ENCODE data around the gene SSH2.
"Not testable (repeated sequence)": the region's sequence is repeated elsewhere in the genome, so short reads cannot be mapped to it uniquely, and the experiment has no call there.

The SSH2 gene

DNA sequence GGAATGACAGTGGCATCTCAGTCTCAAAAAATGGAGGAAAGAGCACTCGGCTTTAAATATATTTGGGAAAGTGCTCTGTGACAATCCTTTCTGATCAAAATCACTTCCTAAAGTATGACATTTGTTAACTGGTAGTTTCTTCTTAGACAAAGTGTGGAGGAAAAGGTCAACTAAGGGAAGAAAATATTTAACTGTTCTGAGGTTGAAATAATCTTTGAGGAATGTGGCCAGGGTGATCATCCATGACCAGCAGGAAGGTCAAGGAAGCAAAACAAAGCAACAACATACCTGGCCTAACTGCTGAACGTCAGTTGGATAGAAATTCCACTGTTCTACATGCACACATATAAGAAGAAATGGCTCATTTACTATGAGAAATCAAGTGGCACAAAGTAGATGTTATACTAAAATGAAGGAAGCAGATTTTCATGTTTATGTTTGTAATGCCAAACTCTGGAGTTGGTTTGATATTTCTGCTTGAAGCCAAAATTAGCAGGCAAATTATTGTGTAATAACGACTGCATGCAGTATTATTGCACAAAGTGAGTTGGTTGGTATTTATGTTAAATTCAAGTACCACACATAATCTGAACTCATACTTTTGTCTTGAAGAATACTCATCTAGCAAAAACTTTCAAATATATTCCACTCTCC, 220.0 kb downstream of the SSH2 start:
- DNase-seq (ENCODE audit: low spot score), result no peak

DNA sequence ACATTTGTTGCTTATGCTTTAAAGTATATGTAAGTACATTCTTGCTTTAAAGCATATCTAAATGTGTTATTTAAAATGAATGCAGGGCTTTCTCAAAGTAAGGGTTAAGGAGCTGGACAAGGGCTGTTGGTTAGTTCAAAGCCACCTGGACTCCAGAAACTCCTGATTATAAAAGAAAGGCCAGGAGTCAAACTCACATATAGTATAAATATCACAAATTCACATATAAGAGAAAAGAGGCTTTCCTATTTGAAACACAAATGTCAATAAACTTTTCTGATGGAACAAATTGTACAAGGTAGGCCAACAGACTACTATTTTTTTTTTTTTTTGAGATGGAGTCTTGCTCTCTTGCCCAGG, 222.8 kb downstream of the SSH2 start:
- no peak for DNase-seq (ENCODE audit: low spot score)

DNA sequence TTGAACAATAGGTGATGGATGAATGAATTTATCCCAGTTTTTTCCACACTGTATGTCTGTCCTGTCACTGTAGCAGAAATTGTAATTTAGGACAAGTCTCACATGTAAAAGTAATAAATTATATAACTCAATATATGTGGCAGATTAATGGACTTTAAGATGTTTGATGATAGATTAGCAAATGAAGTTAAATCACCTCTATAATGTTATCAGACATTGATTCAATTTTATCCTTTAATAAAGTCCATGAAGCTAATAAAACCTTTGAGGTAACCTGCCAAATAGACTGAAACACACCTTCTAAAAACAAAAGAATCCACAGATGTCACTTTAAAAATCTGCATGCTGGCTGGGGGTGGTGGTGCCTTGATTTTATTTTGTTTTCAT, 224.0 kb downstream of the SSH2 start:
- no peak for DNase-seq (ENCODE audit: low spot score)

DNA sequence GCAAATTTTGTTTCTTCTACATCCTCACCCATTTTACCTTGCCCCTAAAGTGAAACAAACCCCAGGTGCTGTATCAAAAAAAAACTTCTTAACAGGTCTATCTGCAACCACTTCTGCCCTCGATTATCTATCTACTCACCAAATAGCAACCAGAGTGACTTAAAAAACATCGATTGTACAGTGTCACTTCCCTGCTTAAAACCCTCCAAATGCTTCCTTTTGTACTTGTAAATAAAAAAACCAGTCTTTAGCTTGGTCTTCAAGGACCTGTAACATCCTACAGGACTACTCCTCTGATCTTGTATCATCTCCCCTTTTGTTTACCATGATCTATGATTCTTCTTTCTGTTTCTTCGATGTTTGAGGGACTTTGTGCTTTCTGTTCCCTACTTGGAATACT, 224.6 kb downstream of the SSH2 start:
- DNase-seq (ENCODE audit: low spot score), result no peak

DNA sequence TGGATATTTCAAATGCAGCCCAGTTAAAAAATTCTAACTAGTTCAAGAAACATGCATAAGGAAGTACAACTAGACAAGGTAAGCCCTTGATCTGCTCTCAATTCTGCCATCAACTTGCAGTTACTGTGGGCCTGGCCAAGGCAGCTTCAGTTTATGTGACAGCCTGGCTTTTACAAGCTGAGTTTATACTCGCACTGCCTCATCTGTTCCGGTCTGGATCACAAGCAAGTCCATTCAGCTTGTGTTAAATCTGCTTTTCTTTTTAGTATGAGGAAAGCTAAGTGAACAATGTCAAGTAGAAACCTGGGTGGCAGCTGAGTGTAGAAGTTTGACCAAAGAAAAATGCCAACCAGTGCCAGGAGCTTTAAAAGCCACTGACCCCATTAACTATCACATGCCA, 230.7 kb downstream of the SSH2 start:
- peak; percentile 50 for DNase-seq (ENCODE audit: low spot score)

DNA sequence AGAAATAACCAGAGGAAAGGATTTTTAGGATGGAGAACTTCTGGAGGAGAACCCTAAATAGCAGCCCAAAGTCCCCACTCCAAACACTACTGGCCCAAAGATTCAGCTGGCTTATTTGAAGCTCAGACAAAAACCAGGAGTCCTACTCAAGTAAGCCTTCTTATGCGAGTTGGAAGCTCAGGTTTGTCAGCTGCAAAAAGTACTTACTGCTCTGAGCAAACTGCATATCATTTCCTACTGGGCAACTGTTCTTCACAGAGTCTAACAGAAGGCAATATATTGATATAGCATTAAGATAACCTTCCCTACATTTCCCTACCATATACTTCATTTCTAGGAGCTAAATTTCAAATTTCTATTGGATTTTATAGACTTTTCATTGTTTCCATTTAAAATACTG, 231.2 kb downstream of the SSH2 start:
- no peak for DNase-seq (ENCODE audit: low spot score)

DNA sequence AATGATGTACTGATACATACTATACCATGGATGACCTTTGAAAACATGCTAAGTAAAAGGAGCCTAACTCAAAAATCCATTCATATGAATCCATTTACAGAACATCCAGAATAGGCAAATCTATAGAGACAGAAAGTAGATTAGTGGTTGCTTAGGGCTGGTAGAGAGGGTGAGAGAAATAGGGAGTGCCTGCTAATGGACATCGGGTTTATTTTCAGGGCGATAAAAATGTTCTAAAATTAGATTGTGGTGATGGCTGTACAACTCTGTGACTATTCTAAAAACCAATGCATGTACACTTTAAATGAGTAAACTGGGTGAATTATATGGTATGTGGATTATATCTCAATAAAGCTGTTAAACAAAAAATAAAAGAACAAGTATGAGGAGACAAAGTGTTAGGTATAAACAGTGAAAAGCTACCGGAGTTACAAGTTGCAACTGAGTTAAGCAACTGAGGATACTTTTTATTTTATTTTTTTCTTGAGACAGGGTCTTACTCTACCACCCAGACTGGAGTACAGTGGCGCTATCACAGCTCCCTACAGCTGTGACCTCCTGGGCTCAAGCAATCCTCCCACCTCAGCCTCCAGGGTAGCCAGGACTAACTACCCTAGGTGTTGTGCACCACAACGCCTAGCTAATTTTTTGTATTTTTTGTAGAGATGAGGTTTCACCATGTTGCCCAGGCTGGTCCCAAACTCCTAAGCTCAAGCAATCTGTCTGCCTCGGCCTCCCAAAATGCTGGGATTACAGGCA, 231.8 kb downstream of the SSH2 start:
- no peak for DNase-seq (ENCODE audit: low spot score)

DNA sequence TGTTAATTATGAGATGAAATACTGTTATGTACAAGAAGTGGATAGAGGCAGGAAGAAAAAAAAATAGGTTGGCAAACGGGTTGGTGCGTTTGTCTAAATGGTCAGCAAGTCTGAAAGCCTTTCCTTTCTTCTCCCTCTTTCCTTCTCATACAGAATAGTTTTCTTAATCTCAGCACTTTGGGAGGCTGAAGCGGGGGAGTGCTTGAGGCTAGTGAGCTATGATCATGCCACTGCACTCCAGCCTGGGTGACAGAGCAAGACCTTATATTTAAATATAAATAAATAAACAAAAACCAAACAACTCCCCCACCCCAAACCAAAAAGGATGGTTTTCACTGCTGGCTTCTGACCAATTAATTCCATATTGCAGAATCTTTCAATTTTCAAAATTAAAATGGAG, 232.7 kb downstream of the SSH2 start:
- no peak for DNase-seq (ENCODE audit: low spot score)

DNA sequence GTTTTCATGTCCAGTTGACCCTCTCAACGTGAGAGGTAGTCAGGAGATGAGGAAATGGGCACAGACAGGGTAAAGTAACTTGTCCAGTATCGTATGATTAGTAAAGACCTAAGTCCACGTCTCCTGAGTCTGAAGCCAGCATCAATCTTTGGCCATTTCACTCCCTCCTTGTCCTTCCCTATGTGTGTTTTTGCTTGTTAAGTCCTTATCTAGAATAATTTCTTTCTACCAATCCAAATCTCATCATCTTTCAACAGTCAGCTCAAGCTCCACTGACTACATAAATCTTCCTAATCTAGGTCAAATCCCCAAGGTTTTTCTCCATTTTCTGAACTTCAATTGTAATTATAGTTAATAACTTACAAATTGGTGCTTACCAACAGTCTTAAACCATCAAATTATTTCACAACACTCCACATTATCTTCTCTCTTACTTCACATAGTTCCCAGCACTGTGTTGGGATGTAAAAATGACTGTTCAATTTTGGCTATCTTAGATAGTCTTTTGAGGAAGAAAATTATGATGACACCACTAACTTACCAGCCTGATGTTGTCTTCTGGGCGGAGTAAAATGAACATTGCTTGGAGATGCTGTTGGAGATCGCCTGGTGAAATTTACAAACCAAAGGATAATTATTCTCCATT, 235.0 kb downstream of the SSH2 start:
- no peak for DNase-seq (ENCODE audit: low spot score)

DNA sequence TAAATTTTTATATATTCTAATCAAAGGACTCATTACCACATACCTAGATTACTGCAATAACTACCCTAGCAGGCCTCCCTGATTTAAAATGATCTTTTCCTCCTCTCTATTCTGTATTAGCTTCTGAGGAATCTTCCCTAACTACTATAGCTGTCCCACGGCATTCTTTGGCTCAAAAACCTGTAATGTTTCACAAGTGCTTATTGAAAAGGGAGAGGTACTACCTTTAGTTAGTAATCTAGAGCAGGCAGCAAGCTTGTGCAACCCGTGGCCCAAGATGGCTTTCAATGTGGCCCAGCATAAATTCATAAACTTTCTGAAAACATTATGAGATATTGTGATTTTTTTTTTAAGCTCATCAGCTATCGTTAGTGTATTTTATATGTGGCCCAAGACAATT, 236.3 kb downstream of the SSH2 start:
- no peak for DNase-seq (ENCODE audit: low spot score)

DNA sequence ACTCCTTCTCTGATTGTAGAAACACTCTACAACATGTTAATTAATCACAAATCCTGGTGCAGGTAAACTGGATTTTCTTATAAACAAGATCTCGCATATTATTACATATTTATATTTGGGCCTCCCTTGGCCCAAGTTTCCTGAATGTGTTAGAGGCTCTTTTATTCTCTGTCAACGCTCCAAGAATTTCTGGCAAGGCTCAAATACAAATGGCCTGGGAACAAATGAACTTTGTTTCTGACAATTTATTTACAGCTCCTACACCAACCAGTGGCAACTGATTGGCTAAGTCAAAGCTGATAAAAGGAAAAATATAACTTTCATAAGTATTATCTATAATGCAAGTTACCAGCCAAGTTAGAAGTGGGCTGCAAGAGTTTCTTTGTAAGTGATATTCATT, 242.4 kb downstream of the SSH2 start:
- DNase-seq (ENCODE audit: low spot score), result peak; percentile 86

DNA sequence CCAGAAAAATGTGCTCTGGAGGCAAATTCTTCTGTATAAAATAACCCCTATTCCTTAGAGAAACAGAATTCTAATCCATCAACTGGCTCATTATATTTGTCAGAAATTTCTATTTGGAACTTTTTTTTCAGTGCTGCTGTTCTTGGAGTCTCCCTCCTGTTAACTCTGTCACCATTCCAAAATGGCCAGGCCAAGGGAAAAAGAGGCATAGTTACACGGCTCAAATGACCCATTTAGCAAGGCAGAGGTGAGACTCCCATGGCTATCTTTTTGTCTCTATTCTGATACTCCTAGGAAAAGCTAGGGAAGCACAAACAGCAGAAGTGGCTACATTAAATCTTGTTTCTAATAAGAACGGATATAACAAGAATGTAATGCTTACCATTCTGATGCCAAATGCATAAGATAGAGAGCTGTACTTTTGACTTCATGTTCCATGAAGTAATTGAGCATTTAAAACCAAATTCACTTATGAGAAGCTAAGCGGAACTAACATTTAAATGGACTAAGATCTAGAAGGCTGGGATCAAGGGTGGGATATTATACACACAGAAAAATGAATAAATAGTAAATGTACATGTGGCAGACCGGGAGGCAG, 242.9 kb downstream of the SSH2 start:
- DNase-seq (ENCODE audit: low spot score), result no peak

DNA sequence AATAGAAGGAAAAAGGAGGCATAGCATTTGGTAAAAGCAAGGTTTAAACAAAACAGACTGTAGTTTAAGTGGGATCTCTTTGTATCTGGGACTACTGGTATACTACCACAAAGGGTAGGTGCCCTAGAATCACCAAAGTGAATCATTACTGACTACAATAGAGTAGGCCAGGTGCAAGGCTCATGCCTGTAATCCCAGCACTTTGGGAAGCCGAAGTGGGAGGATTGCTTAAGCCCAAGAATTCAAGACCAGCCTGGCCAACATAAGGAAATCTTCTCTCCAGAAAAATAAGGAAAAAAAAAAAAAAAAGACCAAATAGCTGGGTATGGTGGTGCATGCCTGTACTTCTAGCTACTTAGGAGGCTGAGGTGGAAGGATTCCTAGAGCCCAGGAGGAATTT, 246.5 kb downstream of the SSH2 start:
- DNase-seq (ENCODE audit: low spot score), result no peak

DNA sequence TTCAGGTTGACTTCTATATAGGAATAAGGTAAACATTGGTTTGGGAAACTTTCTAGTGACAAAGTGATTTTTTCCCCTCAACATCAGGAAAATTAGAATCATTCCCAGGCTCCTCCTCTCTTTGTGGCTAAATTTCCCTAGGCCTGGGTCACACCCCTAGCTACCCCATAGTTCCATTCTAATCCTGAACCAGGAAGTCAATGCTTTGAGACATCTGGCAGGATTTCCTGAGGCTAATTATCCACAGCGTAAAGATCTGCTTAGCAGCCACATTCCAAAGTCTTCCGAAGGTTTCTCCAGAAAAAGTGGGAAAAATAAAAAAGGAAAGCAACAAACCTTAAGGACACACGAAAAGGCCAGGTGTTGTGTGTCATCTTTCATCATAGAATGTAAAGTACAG, 247.0 kb downstream of the SSH2 start:
- no peak for DNase-seq (ENCODE audit: low spot score)

DNA sequence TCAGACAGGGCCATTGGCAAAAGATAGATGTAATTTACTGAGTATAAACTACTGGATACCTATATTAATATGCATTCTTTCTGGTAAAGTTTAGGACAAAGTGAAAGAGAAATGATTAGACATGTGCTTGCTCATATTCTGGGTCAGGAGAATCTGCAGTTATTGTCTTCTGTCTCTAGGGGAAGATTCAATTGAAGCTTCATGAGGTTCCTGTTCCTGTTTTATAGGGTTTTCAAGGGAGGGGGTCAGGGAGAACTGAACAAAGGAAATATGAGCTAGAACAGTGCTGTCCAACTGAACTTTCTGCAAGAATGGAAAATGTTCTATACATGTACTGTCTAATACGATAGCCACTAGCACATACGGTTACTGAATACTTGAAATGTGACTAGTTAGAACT, 248.0 kb downstream of the SSH2 start:
- no peak for DNase-seq (ENCODE audit: low spot score)

DNA sequence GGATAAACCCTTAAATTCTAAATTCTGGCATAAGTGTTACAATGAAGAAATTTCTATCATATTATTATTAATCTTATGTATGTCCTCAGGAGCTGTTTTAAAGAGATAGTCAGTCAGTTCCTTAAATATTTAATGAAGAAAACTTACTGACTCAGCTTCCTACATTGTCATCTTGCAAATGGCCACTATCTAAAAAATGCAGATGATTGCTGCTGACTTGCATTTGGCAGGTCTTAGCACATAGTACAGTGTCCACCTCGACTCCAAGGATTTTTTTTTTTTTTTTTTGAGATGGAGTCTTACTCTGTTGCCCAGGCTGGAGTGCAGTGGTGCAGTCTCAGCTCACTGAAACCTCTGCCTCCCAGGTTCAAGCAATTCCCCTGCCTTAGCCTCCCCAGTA, 252.2 kb downstream of the SSH2 start:
- DNase-seq (ENCODE audit: low spot score), result no peak

DNA sequence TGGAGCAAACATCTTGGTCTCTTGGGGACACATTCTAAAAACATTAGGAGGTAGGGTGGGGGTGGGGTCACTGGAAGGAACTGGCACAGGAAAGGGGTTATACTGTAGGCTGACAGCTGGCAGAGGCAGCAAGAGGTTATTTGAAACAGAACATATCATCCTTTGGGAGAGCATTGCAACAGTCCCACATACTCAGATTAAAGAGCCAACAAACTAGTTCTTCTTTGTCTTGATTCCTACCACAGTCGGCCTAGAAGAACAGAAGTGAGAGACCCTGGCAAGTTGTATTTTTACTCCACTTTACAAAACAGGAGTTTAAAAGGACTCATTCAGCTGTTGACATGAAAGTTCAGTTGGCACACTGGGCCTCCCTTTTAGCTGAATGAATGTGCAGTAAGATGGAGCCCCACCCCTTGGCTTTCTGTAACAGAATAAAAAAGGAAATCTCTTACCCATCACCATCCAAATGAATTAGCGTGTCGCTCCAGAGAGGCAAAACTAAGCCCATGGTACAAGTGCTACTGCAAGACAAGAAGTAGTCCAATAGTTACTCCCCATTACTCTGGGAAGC, 252.7 kb downstream of the SSH2 start:
- no peak for DNase-seq (ENCODE audit: low spot score)

DNA sequence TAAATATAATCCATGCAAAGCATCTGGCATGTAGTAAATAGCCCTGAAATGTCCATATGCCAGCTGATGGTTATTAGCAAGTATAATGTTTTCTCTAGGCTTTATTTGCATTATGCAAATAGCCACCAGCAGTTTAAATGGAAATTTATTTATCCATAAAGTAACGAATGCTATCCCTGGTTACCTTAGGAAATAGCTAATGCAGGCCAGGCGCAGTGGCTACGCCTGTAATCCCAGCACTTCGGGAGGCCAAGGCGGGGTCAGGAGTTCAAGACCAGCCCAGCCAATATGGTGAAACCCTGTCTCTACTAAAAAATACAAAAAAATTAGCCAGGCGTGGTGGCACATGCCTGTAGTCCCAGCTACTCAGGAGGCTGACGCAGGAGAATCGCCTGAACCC, 254.1 kb downstream of the SSH2 start:
- DNase-seq (ENCODE audit: low spot score), result not testable (repeated sequence)

DNA sequence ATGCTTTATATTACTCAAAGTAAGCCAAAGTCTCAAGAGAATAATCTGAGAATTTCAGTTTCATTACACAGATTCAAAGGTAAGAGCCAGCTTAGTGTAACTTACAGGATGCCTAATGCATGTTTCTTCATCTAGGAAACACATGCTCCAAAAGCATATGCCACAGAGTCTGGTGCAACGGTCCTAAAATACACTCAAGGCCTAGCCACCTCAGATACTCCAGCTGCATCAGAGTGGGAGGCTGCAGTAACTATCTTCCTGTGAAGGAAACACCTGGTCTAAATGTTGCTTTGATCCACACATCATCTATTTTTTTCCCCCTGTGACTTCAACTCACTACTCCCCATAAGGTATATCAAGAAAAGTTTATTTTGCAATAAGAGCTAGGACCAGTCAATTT, 255.7 kb downstream of the SSH2 start:
- no peak for DNase-seq (ENCODE audit: low spot score)

DNA sequence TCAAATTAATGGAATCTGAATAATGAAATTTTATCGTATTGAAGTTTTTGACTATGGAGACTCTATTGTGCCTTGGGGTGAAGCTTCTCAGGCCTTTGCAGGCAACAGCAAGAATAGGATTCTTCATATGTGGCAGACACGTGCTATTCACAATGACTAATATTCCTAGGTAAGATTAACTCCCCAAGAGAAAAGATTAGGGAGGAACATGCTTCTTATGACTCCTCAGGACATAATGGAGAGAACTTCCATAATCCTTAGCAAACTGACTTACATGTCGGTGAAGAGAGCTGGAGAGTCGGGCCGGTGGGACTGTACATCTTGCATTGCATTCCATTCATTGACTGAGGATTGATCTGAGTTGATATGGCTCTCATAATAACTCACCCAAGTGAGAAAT, 258.4 kb downstream of the SSH2 start:
- no peak for DNase-seq (ENCODE audit: low spot score)

DNA sequence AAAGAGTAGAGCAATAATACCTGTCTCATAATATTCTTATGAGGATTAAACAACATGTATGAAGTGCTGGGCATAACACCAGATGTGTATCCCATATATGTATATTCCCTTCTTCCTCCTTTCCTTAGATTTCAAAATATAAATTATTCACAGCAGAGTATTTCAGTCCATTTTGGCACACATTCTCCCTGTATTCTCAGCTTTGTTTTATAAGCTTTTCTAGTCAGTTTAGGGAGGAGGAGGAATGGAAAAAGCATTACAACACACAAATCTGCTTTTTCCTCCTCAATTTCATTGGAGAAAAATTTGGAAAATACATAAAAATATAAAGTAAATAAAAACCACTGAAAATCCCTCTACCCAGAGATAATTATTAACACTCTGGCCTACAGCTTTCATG, 260.8 kb downstream of the SSH2 start:
- no peak for DNase-seq (ENCODE audit: low spot score)

DNA sequence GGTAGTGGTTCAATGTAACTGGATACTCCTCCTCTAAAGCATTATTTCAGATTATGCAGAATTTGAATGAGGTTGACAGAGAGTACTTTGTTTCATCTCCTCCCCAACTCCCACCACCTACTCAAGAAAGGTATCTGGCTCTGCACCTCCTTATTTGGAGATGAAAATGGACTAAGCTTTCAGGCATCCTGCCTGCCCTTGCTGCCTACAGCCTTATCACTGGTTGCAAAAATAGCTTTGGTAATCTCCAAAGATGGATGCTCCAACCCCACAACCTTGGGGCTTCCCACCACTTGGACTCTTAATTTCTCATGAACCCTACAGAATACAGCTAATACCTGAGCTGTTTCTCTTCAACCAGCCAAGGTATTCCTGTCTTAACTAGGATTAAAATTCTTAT, 262.1 kb downstream of the SSH2 start:
- no peak for DNase-seq (ENCODE audit: low spot score)

DNA sequence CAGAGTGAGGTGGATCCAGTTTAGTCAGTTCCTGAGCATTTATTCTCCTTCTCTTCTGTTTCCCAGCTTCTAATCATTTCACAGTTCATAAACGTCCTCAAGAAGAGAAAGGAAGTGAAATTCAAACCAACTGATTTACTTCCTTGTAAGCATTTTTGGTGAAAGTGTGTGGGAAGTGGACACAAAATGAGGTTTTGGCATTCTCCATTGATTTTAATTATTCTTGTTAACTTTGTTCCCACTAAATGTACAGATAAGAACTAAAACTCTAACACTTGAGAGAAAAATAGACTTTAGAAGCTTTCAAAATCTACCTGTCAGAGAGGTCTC, 264.6 kb downstream of the SSH2 start:
- DNase-seq (ENCODE audit: low spot score), result no peak
